Measurements from ENCODE around the gene ZFP3.
"Not testable (repeated sequence)": the region's sequence is repeated elsewhere in the genome, so short reads cannot be mapped to it uniquely, and the experiment has no call there.

The ZFP3 gene

GRCh38 chr17:5127910-5128309, 49.6 kb downstream of the ZFP3 start:
- ATAC-seq (no peak), DNase-seq (ENCODE audit: low spot score in 2 of 2) (peak in 1 of 2 donors; percentile 40)
- no peaks in the 10 kb centered on the region for H3K36me3 Mint-ChIP-seq
- H3K27ac Mint-ChIP-seq = no peak overlapping the region
- no peaks in the 10 kb centered on the region for H3K9me3 Mint-ChIP-seq
- no peaks in the 10 kb centered on the region for H3K4me1 Mint-ChIP-seq
- no peak overlapping the region for H3K4me3 Mint-ChIP-seq

DNA sequence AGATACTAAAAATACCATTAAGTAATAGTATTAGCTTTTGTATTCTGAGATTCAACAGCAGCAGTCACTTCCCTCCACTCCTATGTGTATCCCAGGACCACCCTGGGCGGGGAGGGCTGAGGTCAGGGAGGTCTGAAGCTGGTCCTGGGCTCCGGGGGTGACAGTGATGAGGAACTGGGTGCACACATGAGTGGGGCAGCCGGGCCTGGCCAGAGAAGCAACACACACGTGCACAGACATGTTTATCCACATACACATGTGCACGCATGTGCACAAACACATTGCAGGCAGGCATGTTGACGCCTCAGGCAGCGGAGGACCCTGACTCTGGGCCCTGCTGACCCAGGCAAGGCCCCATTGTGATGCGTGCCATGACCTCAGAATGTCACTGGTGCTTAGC, 50.1 kb downstream of the ZFP3 start:
- H3K36me3 Mint-ChIP-seq, H3K9me3 Mint-ChIP-seq, H3K27ac Mint-ChIP-seq, H3K4me1 Mint-ChIP-seq, ATAC-seq, H3K4me3 Mint-ChIP-seq: not testable (repeated sequence)
- DNase-seq (ENCODE audit: low spot score in 2 of 2) = peak in 1 of 2 donors; percentile 40

GRCh38 chr17:5128905-5129535, 50.8 kb downstream of the ZFP3 start:
- no peak overlapping the region for H3K4me3 Mint-ChIP-seq

DNA sequence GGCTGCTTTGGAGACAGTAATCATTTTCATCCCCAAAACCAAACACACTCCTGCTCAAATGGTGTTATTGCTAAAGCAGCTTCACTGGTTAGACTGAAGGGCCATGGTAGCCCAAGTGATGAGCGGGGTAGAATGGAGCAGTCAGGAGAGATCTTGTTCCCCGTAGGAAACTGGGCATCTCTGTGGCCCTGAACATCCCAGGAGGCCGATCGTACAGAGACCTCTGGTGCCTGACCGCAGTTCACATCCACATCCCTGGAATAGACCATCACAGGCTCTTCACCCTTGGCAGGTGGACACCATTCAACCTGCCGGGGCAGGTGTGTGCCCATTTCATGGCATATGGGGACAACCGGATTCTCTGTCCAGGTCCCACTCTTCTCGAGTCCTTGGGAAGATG, 51.5 kb downstream of the ZFP3 start:
- H3K9me3 Mint-ChIP-seq; ATAC-seq; H3K27ac Mint-ChIP-seq; H3K4me3 Mint-ChIP-seq; H3K36me3 Mint-ChIP-seq; H3K4me1 Mint-ChIP-seq; DNase-seq (ENCODE audit: low spot score in 2 of 2): not testable (repeated sequence)

More at GRCh38 chr17:5128905-5129535, 50.8 kb downstream of the ZFP3 start:
- Mint-ChIP-seq H3K27ac (no peak overlapping the region), H3K4me1 (no peaks in the 10 kb centered on the region), H3K36me3 (no peaks in the 10 kb centered on the region), H3K9me3 (no peaks in the 10 kb centered on the region)
- ATAC-seq = no peak
- peak in 1 of 2 donors; percentile 38 for DNase-seq (ENCODE audit: low spot score in 2 of 2)

- not testable (repeated sequence) for H3K4me3 Mint-ChIP-seq, H3K36me3 Mint-ChIP-seq, H3K4me1 Mint-ChIP-seq, H3K9me3 Mint-ChIP-seq, H3K27ac Mint-ChIP-seq, ATAC-seq
- peak in 1 of 2 donors; percentile 34 for DNase-seq (ENCODE audit: low spot score in 2 of 2)
Observed at GRCh38 chr17:5130261-5130660, 52.0 kb downstream of the ZFP3 start.

- H3K27ac Mint-ChIP-seq = peak overlapping the region; percentile 45
- not testable (repeated sequence) for H3K9me3 Mint-ChIP-seq; H3K4me3 Mint-ChIP-seq; H3K36me3 Mint-ChIP-seq; DNase-seq (ENCODE audit: low spot score in 2 of 2); ATAC-seq; H3K4me1 Mint-ChIP-seq
Observed at GRCh38 chr17:5130687-5131086, 52.4 kb downstream of the ZFP3 start.

- Mint-ChIP-seq H3K9me3 (no peaks in the 10 kb centered on the region), H3K4me3 (no peak overlapping the region), H3K4me1 (no peaks in the 10 kb centered on the region), H3K27ac (peak overlapping the region; percentile 45), H3K36me3 (no peaks in the 10 kb centered on the region)
- peak in 1 of 2 donors; percentile 23 for DNase-seq (ENCODE audit: low spot score in 2 of 2)
- no peak for ATAC-seq
Observed at GRCh38 chr17:5131146-5131715, 53.0 kb downstream of the ZFP3 start.

- peak in 1 of 2 donors; percentile 44 for DNase-seq (ENCODE audit: low spot score in 2 of 2)
- not testable (repeated sequence) for ATAC-seq, H3K4me3 Mint-ChIP-seq, H3K36me3 Mint-ChIP-seq, H3K27ac Mint-ChIP-seq, H3K9me3 Mint-ChIP-seq, H3K4me1 Mint-ChIP-seq
Observed at GRCh38 chr17:5131799-5132502, 53.7 kb downstream of the ZFP3 start.

GRCh38 chr17:5132503-5133225, 54.4 kb downstream of the ZFP3 start:
- DNase-seq (ENCODE audit: low spot score in 2 of 2); H3K4me1 Mint-ChIP-seq: not testable (repeated sequence)

GRCh38 chr17:5133311-5133710, 55.0 kb downstream of the ZFP3 start:
- Mint-ChIP-seq H3K36me3 (no peaks in the 10 kb centered on the region), H3K4me1 (no peaks in the 10 kb centered on the region), H3K27ac (no peak overlapping the region), H3K9me3 (no peaks in the 10 kb centered on the region), H3K4me3 (no peak overlapping the region)
- ATAC-seq = no peak
- no peak for DNase-seq (ENCODE audit: low spot score in 2 of 2)

More at GRCh38 chr17:5132503-5133225, 54.4 kb downstream of the ZFP3 start:
- H3K36me3 Mint-ChIP-seq, H3K4me3 Mint-ChIP-seq, H3K9me3 Mint-ChIP-seq, ATAC-seq: not testable (repeated sequence)
- H3K27ac Mint-ChIP-seq = peak overlapping the region; percentile 76

DNA sequence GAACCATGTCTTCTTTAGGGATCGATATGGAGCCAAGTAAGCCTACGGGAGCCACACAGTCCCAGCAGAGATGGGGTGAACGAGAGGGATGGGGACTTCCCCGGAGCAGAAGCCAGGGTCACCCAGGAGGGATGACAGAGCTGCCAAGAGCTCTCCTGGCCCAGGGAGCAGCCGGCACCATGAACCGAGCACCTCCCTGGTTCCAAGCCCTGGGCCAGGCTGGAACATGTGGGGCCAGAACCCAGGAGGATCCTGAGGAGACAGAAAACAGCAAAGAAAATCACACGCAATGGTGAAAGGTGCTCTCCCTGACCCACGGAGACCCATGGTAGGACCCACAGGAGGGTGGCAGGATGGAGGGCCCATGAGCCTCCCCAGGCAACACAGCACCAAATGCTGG, 55.7 kb downstream of the ZFP3 start:
- not testable (repeated sequence) for ATAC-seq; H3K27ac Mint-ChIP-seq; H3K9me3 Mint-ChIP-seq; H3K36me3 Mint-ChIP-seq; H3K4me3 Mint-ChIP-seq; DNase-seq (ENCODE audit: low spot score in 2 of 2); H3K4me1 Mint-ChIP-seq

GRCh38 chr17:5134571-5134970, 56.3 kb downstream of the ZFP3 start:
- H3K27ac Mint-ChIP-seq; ATAC-seq; H3K4me1 Mint-ChIP-seq; DNase-seq (ENCODE audit: low spot score in 2 of 2); H3K9me3 Mint-ChIP-seq; H3K4me3 Mint-ChIP-seq; H3K36me3 Mint-ChIP-seq: not testable (repeated sequence)

- not testable (repeated sequence) for H3K27ac Mint-ChIP-seq; DNase-seq (ENCODE audit: low spot score in 2 of 2); H3K4me1 Mint-ChIP-seq
Observed at GRCh38 chr17:5135131-5135712, 57.0 kb downstream of the ZFP3 start.

GRCh38 chr17:5135726-5136579, 57.7 kb downstream of the ZFP3 start:
- H3K4me3 Mint-ChIP-seq = no peak overlapping the region
- DNase-seq (ENCODE audit: low spot score in 2 of 2) (peak in 1 of 2 donors; percentile 40), ATAC-seq (no peak)
- H3K4me1 Mint-ChIP-seq = no peaks in the 10 kb centered on the region
- peak overlapping the region; percentile 67 for H3K27ac Mint-ChIP-seq
- H3K36me3 Mint-ChIP-seq = no peaks in the 10 kb centered on the region
- no peaks in the 10 kb centered on the region for H3K9me3 Mint-ChIP-seq

More at GRCh38 chr17:5135131-5135712, 57.0 kb downstream of the ZFP3 start:
- not testable (repeated sequence) for H3K36me3 Mint-ChIP-seq, H3K4me3 Mint-ChIP-seq, H3K9me3 Mint-ChIP-seq, ATAC-seq
